ENCODE data around the gene CADM4. TPM values are rescaled to one million over a fixed set of nuclear protein-coding genes. Genes with fewer than 3 reads are reported as not detected.
A peak's percentile ranks its signal among the peaks of the same experiment; 100 is the strongest.

CADM4 gene
- total RNA-seq, 4 donors from 2014 or later: 19.8 to 52.5 (median 31.6) TPM

- TF ChIP-seq POLR2A (IDR thresholded peaks at IDR 0.05) (peak; percentile 82 to 92), POLR2AphosphoS5 (IDR thresholded peaks at IDR 0.05) (peak; percentile 93)
- TF ChIP-seq, protein P1, sequence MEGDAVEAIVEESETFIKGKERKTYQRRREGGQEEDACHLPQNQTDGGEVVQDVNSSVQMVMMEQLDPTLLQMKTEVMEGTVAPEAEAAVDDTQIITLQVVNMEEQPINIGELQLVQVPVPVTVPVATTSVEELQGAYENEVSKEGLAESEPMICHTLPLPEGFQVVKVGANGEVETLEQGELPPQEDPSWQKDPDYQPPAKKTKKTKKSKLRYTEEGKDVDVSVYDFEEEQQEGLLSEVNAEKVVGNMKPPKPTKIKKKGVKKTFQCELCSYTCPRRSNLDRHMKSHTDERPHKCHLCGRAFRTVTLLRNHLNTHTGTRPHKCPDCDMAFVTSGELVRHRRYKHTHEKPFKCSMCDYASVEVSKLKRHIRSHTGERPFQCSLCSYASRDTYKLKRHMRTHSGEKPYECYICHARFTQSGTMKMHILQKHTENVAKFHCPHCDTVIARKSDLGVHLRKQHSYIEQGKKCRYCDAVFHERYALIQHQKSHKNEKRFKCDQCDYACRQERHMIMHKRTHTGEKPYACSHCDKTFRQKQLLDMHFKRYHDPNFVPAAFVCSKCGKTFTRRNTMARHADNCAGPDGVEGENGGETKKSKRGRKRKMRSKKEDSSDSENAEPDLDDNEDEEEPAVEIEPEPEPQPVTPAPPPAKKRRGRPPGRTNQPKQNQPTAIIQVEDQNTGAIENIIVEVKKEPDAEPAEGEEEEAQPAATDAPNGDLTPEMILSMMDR (IDR thresholded peaks at IDR 0.05): no peak
- H3K27me3 ChIP-seq: no peaks in the 10 kb centered on the region
- peaks cover 0 to 16% of the 10 kb centered on the region in 2 donors for H3K36me3 ChIP-seq
- peak; percentile 93 for ATAC-seq
- peak overlapping the region; percentile 85 to 96 (median 92) for H3K27ac ChIP-seq
- no peaks in the 10 kb centered on the region for H3K9me3 ChIP-seq
- 0 to 1% methylated on average over 6 to 32 of the region's 44 CpGs for WGBS, 2 donors (ENCODE audit: low coverage in 1 of 2)
- H3K4me1 ChIP-seq: peaks cover 0 to 32% (median 11%) of the 10 kb centered on the region in 3 donors
- peak overlapping the region; percentile 38 to 66 for H3K4me3 ChIP-seq
These were observed 28.9 kb upstream of the CADM4 start for GRCh38 chr19:43668406-43669109.

DNA sequence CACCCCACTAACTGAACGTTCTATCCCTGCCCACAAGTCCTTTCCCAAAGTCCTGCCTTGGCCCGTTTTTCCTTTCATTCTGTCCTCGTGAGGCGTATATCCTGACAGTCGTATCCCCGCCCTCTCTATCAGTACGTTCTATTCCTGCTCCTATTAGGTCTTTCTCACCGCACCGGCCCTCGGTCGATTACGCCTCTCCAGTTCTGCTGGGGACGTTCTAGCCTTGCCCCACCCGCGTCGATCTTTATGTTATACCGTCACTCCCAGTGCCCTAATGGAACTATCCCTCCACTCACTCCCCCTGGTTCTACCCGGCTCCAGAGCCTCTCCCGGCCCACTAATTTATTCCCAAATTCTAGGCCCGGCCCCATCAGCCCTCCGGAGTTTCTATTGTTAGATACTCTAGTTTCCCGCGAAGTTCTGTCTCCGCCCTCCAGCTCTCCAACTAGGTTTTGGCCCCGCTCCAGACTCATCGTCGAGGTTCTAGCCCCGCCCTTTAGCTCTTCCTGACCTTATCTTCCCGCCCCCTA is 28.3 kb upstream of the CADM4 start:
- Histone ChIP-seq H3K4me3 (peak overlapping the region; percentile 10 to 66), H3K27me3 (no peaks in the 10 kb centered on the region), H3K4me1 (peaks cover 0 to 32% (median 11%) of the 10 kb centered on the region in 3 donors), H3K27ac (peak overlapping the region in 3 of 4 donors; percentile 89 to 96 (median 95)), H3K36me3 (peaks cover 0 to 16% of the 10 kb centered on the region in 2 donors), H3K9me3 (no peaks in the 10 kb centered on the region)
- ATAC-seq: no peak
- 9% methylated on average over 28 to 29 of the region's 29 CpGs for WGBS, 2 donors (ENCODE audit: low coverage in 1 of 2)
- TF ChIP-seq, protein P1 (IDR thresholded peaks at IDR 0.05): no peak

DNA sequence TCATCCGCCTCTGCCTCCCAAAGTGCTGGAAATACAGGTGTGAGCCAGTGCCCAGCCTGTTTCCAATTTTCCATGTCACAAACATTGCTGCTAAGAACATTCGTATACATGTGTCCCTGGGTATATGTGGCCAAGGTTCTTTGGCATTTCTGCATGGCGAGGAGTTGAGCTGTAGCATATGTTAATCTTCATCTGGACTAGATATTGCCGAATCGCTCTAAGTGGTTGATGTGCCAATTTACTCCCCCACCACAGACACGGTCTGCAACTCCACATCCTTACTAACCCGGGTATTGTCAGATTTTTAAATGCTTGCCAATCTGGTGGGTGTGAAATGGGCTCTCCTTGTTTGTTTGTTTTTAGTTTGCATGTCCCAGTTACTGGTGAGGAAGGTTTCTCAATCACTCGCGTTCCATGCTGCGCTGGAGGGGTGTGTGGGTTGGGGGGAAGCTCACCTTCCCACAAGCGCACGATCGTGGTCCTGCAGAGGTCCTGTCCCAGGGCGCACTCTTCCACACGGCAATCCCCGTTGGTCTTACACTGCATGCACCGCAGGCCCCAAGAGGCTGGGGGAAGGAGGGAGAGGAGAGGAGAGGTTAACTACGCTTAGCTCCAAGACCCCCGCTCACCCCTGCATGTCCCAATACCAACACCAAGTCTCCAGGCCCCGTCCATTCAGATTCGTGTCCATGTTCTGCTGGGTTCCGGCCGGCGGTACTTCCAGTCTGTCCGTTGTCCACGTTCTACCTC is 27.7 kb upstream of the CADM4 start:
- Histone ChIP-seq H3K36me3 (peaks cover 0 to 16% of the 10 kb centered on the region in 2 donors), H3K27me3 (no peaks in the 10 kb centered on the region), H3K4me3 (peak overlapping the region in 1 of 2 donors; percentile 66), H3K9me3 (no peaks in the 10 kb centered on the region), H3K4me1 (peaks cover 0 to 32% (median 11%) of the 10 kb centered on the region in 3 donors), H3K27ac (peak overlapping the region in 3 of 4 donors; percentile 89 to 96 (median 95))
- 39 to 62% methylated on average over 13 to 26 of the region's 26 CpGs for WGBS, 2 donors (ENCODE audit: low coverage in 1 of 2)
- ATAC-seq: no peak
- TF ChIP-seq POLR2A (IDR thresholded peaks at IDR 0.05) (no peak), EP300 (IDR thresholded peaks at IDR 0.05) (no peak), POLR2AphosphoS5 (IDR thresholded peaks at IDR 0.05) (no peak)
- TF ChIP-seq, protein P1 (IDR thresholded peaks at IDR 0.05): no peak

- ATAC-seq: no peak
- TF ChIP-seq POLR2AphosphoS5 (IDR thresholded peaks at IDR 0.05) (no peak), POLR2A (IDR thresholded peaks at IDR 0.05) (no peak), EP300 (IDR thresholded peaks at IDR 0.05) (no peak)
- TF ChIP-seq, protein P1 (IDR thresholded peaks at IDR 0.05): no peak
- Histone ChIP-seq H3K36me3 (peaks cover 0 to 16% of the 10 kb centered on the region in 2 donors), H3K9me3 (no peaks in the 10 kb centered on the region), H3K4me3 (no peak overlapping the region), H3K4me1 (peaks cover 0 to 12% (median 7%) of the 10 kb centered on the region in 3 donors), H3K27me3 (no peaks in the 10 kb centered on the region), H3K27ac (no peak overlapping the region)
- WGBS, 2 donors (ENCODE audit: low coverage in 1 of 2): 69 to 80% methylated on average over 1 to 7 of the region's 7 CpGs
These were observed 24.4 kb upstream of the CADM4 start for GRCh38 chr19:43664018-43664417.
